ENCODE results near the gene ENDOU.
"Not testable (repeated sequence)": the region's sequence is repeated elsewhere in the genome, so short reads cannot be mapped to it uniquely, and the experiment has no call there.

ENDOU gene

DNA sequence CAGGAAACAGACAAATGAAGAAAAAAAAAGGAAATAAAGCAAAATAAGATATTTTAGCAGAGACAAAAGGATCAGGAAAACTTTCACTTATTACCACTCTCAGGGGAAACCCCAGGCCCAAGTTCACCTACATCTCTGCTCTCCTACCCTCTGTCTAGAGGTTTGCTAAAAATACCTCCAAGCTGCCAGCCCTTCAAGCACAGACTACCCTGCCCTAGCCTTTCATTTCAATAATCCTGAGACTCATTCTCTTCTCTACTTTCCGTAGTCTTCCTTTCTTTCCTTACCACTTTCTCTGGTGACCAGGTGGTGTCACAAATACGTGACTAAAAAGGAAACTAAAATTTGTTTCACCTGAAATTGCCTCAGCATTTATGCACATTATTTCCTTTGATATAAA, 53.2 kb downstream of the ENDOU start:
- no peak for DNase-seq

DNA sequence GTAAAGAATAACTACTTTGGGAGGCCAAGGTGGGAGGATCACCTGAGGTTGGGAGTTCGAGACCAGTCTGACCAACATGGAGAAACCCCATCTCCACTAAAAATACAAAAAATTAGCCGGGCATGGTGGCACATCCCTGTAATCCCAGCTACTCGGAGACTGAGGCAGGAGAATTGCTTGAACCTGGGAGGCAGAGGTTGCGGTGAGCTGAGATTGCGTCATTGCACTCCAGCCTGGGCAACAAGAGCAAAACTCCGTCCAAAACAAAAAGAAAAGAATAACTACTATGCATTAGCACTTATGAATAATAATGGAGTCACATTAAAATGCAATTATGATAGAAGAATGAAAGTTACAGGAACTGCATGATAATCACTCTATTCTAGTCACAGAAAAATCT, 57.4 kb downstream of the ENDOU start:
- DNase-seq = not testable (repeated sequence)

Data from hematopoietic multipotent progenitor cell treated with erythropoietin and hydrocortisone succinate and interleukin-3 and kit ligand, for 8 days (in vitro differentiated cells).